Parathyroid adenoma (tissue), 2 donors: Measurements from ENCODE around the gene SEC62.

Experiments
- H2AFZ ChIP-seq: fragments of 300-600 bp; sonication (generic); one replicate; pipeline ENCODE4 v1.7.0; 2017; ENCODE audit warnings: antibody characterized with exemption, mild to moderate bottlenecking
- H3K27ac ChIP-seq: fragments of 300-600 bp; sonication (generic); one replicate; pipeline ENCODE4 v1.7.0; 2017
- H3K27me3 ChIP-seq: fragments of 300-600 bp; sonication (generic); one replicate; pipeline ENCODE4 v1.7.0; 2017; ENCODE audit warnings: low read length; ENCODE audit not compliant: control insufficient read depth, insufficient read depth
- H3K36me3 ChIP-seq: fragments of 300-600 bp; sonication (generic); one replicate; pipeline ENCODE4 v1.7.0; 2017; ENCODE audit warnings: low read length; ENCODE audit not compliant: control insufficient read depth, insufficient read depth
- H3K4me1 ChIP-seq: fragments of 300-600 bp; sonication (generic); one replicate; pipeline ENCODE4 v1.7.0; 2017; ENCODE audit warnings: control low read depth
- H3K4me2 ChIP-seq: fragments of 300-600 bp; sonication (generic); one replicate; pipeline ENCODE4 v1.7.0; 2017; ENCODE audit warnings: low read length
- H3K4me3 ChIP-seq: fragments of 300-600 bp; sonication (generic); one replicate; pipeline ENCODE4 v1.7.0; 2017; ENCODE audit warnings: low read depth, low read length
- H3K79me2 ChIP-seq: fragments of 300-600 bp; sonication (generic); one replicate; pipeline ENCODE4 v1.7.0; 2017; ENCODE audit warnings: control low read depth
- H3K9ac ChIP-seq: fragments of 300-600 bp; sonication (generic); one replicate; pipeline ENCODE4 v1.7.0; 2017; ENCODE audit warnings: mild to moderate bottlenecking
- H3K9me3 ChIP-seq: fragments of 300-600 bp; sonication (generic); one replicate; pipeline ENCODE4 v1.7.0; 2017; ENCODE audit warnings: low read length; ENCODE audit not compliant: control insufficient read depth
- TF ChIP-seq, protein P1 (sequence below): fragments of 300-600 bp; sonication (generic); IDR thresholded peaks from one replicate; pipeline ENCODE4 v1.7.0; 2017; ENCODE audit warnings: antibody characterized with exemption, mild to moderate bottlenecking
- donor health status: primary hyperparathyroidism.

Gene SEC62

DNA sequence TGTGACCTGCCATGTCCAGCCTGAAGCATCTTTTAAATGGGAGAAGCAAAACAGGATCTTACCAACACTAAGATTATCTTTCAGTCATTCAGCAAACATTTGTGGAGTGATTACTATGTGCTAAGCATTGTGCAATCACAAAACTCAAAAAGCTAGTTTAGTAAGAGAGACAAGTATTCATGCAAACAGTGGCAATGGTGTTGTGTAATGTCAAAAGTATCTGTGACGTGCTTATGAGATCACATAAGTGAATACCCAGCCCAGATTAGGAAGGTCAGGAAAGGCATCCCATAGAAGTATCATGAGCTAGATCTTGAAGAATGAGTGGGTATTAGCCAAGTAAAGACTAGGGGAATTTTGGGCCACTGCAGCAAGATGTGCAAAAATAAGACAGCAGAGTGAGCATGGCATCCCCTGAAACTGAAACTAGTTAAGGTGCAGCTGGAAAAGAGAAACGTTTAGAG, 32.1 kb downstream of the SEC62 start:
- Histone ChIP-seq H3K4me2 (no peak overlapping the region), H3K27ac (no peak overlapping the region), H3K36me3 (no peaks in the 10 kb centered on the region), H2AFZ (no peak overlapping the region), H3K79me2 (no peaks in the 10 kb centered on the region), H3K9me3 (no peaks in the 10 kb centered on the region), H3K4me3 (no peak overlapping the region), H3K4me1 (no peaks in the 10 kb centered on the region), H3K27me3 (no peaks in the 10 kb centered on the region), H3K9ac (no peak overlapping the region)
- TF ChIP-seq, protein P1, sequence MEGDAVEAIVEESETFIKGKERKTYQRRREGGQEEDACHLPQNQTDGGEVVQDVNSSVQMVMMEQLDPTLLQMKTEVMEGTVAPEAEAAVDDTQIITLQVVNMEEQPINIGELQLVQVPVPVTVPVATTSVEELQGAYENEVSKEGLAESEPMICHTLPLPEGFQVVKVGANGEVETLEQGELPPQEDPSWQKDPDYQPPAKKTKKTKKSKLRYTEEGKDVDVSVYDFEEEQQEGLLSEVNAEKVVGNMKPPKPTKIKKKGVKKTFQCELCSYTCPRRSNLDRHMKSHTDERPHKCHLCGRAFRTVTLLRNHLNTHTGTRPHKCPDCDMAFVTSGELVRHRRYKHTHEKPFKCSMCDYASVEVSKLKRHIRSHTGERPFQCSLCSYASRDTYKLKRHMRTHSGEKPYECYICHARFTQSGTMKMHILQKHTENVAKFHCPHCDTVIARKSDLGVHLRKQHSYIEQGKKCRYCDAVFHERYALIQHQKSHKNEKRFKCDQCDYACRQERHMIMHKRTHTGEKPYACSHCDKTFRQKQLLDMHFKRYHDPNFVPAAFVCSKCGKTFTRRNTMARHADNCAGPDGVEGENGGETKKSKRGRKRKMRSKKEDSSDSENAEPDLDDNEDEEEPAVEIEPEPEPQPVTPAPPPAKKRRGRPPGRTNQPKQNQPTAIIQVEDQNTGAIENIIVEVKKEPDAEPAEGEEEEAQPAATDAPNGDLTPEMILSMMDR = no peak

DNA sequence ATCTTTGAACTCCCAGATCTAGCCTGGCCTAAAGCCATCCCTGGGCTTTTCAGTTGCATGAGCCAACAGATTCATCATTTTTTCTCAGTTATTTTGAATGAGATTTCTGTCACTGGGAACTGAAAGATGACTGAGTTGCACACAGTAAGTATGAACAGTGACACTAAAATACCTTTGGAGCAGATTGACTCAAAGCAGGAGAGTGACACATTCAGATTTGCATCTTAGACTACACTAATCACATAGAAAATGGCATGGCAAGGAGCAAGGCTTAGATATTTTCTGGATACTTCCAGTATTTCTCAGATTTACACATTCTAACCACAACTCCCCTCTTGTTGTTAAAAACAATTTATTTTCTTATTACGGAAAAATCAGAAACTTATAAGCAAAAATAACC, 32.8 kb downstream of the SEC62 start:
- Histone ChIP-seq H3K79me2 (no peaks in the 10 kb centered on the region), H3K9ac (no peak overlapping the region), H3K9me3 (no peaks in the 10 kb centered on the region), H3K36me3 (no peaks in the 10 kb centered on the region), H3K4me3 (no peak overlapping the region), H3K27ac (no peak overlapping the region), H2AFZ (no peak overlapping the region), H3K4me2 (no peak overlapping the region), H3K4me1 (no peaks in the 10 kb centered on the region), H3K27me3 (no peaks in the 10 kb centered on the region)
- TF ChIP-seq, protein P1 = no peak

DNA sequence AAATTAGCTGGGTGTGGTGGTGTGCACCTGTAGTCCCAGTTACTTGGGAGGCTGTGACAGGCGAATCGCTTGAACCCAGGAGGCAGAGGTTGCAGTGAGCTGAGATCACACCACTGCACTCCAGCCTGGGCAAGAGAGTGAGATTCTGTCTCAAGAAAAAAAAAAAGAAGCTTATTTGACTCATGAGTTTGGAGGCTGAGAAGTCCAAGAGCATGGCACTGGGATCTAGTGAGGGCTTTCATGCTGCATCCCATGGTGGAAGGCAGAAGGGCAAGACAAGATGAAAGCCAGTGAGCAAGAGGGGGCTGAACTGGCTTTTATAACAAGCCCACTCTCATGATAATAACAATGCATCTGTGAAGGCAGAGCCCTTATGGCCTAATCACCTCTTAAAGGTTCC, 33.4 kb downstream of the SEC62 start:
- TF ChIP-seq, protein P1 = no peak
- no peak overlapping the region for H3K4me3 ChIP-seq
- H3K4me2 ChIP-seq = no peak overlapping the region
- no peak overlapping the region for H3K9ac ChIP-seq
- no peaks in the 10 kb centered on the region for H3K27me3 ChIP-seq
- no peak overlapping the region for H2AFZ ChIP-seq
- no peaks in the 10 kb centered on the region for H3K9me3 ChIP-seq
- H3K4me1 ChIP-seq = no peaks in the 10 kb centered on the region
- no peaks in the 10 kb centered on the region for H3K79me2 ChIP-seq
- no peaks in the 10 kb centered on the region for H3K36me3 ChIP-seq
- no peak overlapping the region for H3K27ac ChIP-seq

DNA sequence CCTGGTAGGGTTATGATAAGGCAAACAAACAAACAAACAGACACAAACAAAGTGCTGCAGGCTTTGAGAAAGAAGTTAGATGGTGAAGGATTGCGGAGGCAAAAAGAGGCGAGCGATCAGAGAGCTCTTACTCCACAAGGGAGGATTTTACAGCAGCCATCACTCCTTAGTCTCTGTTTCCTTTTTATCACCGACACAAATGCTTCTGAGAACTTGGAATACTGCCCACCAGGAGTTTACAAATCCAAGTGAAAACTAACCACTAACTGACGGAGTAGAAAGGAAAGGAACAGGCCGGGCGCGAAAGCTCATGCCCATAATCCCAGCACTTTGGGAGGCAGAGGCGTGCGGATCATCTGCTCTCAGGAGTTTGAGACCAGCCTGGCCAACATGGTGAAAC, 35.6 kb downstream of the SEC62 start:
- H2AFZ ChIP-seq = no peak overlapping the region
- H3K4me1 ChIP-seq = no peaks in the 10 kb centered on the region
- H3K27ac ChIP-seq = no peak overlapping the region
- TF ChIP-seq, protein P1 = no peak
- H3K4me2 ChIP-seq = no peak overlapping the region
- H3K9ac ChIP-seq = no peak overlapping the region
- no peaks in the 10 kb centered on the region for H3K36me3 ChIP-seq
- no peaks in the 10 kb centered on the region for H3K79me2 ChIP-seq
- H3K27me3 ChIP-seq = no peaks in the 10 kb centered on the region
- H3K9me3 ChIP-seq = no peaks in the 10 kb centered on the region
- no peak overlapping the region for H3K4me3 ChIP-seq

DNA sequence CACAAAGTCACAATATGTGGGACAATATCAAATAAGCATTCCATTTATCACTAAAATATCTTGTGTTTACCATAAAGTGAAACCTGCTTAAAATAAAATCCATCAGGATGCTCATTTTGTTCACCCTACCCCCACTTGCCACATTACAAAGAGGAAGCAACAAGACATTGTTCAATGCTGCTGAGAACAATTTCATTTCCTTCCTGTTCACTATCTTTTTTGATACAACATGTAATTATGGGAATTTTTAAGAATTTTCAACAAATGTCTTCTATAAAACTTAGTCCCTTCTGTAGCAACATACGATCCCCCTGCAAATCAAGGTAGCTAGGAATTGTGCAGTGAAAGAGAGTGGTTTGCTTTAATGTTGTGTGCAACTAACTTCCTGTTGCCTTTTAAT, 36.3 kb downstream of the SEC62 start:
- Histone ChIP-seq H3K79me2 (no peaks in the 10 kb centered on the region), H3K27ac (no peak overlapping the region), H3K9me3 (no peaks in the 10 kb centered on the region), H3K4me2 (no peak overlapping the region), H3K9ac (no peak overlapping the region), H3K4me1 (no peaks in the 10 kb centered on the region), H3K27me3 (no peaks in the 10 kb centered on the region), H2AFZ (no peak overlapping the region), H3K4me3 (no peak overlapping the region), H3K36me3 (no peaks in the 10 kb centered on the region)
- TF ChIP-seq, protein P1 = no peak
